OCI-LY7 (cell line): ENCODE measurements around the gene WASF2.

Experiments used
- EZH2phosphoT487 ChIP-seq: fragments of 200-600 bp; sonication (generic); IDR thresholded peaks from 2 replicates; pipeline ENCODE4 v1.6.1; 2018; ENCODE audit warnings: low read depth, borderline replicate concordance, mild to moderate bottlenecking, mixed run types, antibody characterized with exemption, low read length, moderate library complexity, mixed read lengths
- TF ChIP-seq, protein P1 (sequence below): fragments of 200-600 bp; sonication (generic); conservative IDR thresholded peaks from 2 replicates; pipeline ENCODE4 v1.5.1; 2014; ENCODE audit warnings: mild to moderate bottlenecking, antibody characterized with exemption, low read length, moderate library complexity, mixed read lengths

DNA sequence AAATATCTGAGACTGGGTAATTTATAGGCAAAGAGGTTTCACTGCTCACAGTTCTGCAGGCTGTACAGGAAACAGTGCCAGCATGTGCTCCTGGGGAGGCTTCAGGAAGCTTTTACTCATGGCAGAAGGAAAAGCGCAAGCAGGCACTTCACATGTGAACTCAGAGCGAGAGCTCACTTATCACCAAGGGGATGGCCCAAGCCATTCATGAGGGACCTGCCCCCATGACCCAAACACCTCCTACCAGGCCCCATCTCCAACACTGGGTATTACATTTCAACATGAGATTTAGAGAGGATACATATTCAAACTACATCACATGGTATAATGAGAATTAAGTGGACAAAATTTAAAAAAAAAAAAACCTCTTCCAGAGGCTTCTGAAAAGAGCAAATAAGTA, 13.7 kb downstream of the WASF2 start:
- TF ChIP-seq, protein P1, sequence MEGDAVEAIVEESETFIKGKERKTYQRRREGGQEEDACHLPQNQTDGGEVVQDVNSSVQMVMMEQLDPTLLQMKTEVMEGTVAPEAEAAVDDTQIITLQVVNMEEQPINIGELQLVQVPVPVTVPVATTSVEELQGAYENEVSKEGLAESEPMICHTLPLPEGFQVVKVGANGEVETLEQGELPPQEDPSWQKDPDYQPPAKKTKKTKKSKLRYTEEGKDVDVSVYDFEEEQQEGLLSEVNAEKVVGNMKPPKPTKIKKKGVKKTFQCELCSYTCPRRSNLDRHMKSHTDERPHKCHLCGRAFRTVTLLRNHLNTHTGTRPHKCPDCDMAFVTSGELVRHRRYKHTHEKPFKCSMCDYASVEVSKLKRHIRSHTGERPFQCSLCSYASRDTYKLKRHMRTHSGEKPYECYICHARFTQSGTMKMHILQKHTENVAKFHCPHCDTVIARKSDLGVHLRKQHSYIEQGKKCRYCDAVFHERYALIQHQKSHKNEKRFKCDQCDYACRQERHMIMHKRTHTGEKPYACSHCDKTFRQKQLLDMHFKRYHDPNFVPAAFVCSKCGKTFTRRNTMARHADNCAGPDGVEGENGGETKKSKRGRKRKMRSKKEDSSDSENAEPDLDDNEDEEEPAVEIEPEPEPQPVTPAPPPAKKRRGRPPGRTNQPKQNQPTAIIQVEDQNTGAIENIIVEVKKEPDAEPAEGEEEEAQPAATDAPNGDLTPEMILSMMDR = no peak
- no peak for TF ChIP-seq EZH2phosphoT487
